Measurements from ENCODE around the gene ITIH3. TPM values are rescaled to one million over a fixed set of nuclear protein-coding genes. Genes with fewer than 3 reads are reported as not detected.
A peak's percentile ranks its signal among the peaks of the same experiment; 100 is the strongest.

ITIH3 gene
- total RNA-seq, 2 experiments from 2014 or later, result not detected

GRCh38 chr3:52792413-52792812 lies 2.2 kb upstream of the ITIH3 start:
- Mint-ChIP-seq H3K27me3 (ENCODE audit: low read depth) (no peaks in the 10 kb centered on the region), H3K4me3 (no peak overlapping the region), H3K9me3 (no peaks in the 10 kb centered on the region), H3K4me1 (ENCODE audit: low read depth) (no peaks in the 10 kb centered on the region), H3K27ac (no peak overlapping the region), H3K36me3 (ENCODE audit: low read depth) (no peaks in the 10 kb centered on the region)
- DNase-seq, result no peak
- intact Hi-C loops (cut with micrococcal nuclease), result no loop called here
- CTCF ChIA-PET, result no interaction called here

- Mint-ChIP-seq H3K4me1 (ENCODE audit: low read depth) (no peaks in the 10 kb centered on the region), H3K9me3 (no peaks in the 10 kb centered on the region), H3K27ac (no peak overlapping the region), H3K27me3 (ENCODE audit: low read depth) (no peaks in the 10 kb centered on the region), H3K36me3 (ENCODE audit: low read depth) (no peaks in the 10 kb centered on the region), H3K4me3 (no peak overlapping the region)
- CTCF ChIA-PET, result interaction anchor here (0.7 kb wide), 1 partner anchor 381 kb away, joined by 3 read pairs; no protein-coding TSS in a partner anchor
- intact Hi-C loops (cut with micrococcal nuclease), result no loop called here
- no peak for DNase-seq
Observed at GRCh38 chr3:52792961-52793695, 1.5 kb upstream of the ITIH3 start.

GRCh38 chr3:52793702-52794611 lies 639 bp upstream of the ITIH3 start:
- Mint-ChIP-seq H3K4me1 (ENCODE audit: low read depth) (no peaks in the 10 kb centered on the region), H3K27me3 (ENCODE audit: low read depth) (no peaks in the 10 kb centered on the region), H3K36me3 (ENCODE audit: low read depth) (no peaks in the 10 kb centered on the region), H3K27ac (no peak overlapping the region), H3K9me3 (no peaks in the 10 kb centered on the region), H3K4me3 (no peak overlapping the region)
- CTCF ChIA-PET, result interaction anchor here (0.5 to 0.7 kb wide), 2 partner anchors 39 to 382 kb away, joined by 3 to 4 read pairs; no protein-coding TSS in a partner anchor
- intact Hi-C loops (cut with micrococcal nuclease), result no loop called here
- no peak for DNase-seq

- intact Hi-C loops (cut with micrococcal nuclease), result no loop called here
- DNase-seq, result no peak
- no peaks in the 10 kb centered on the region for H3K4me1 Mint-ChIP-seq (ENCODE audit: low read depth)
- no peaks in the 10 kb centered on the region for H3K9me3 Mint-ChIP-seq
- H3K36me3 Mint-ChIP-seq (ENCODE audit: low read depth), result no peaks in the 10 kb centered on the region
- no peaks in the 10 kb centered on the region for H3K27me3 Mint-ChIP-seq (ENCODE audit: low read depth)
- H3K4me3 Mint-ChIP-seq, result no peak overlapping the region
- CTCF ChIA-PET, result no interaction called here
- H3K27ac Mint-ChIP-seq, result no peak overlapping the region
Observed at GRCh38 chr3:52795298-52795900, 803 bp downstream of the ITIH3 start.

- no peaks in the 10 kb centered on the region for H3K36me3 Mint-ChIP-seq (ENCODE audit: low read depth)
- no peaks in the 10 kb centered on the region for H3K9me3 Mint-ChIP-seq
- H3K4me1 Mint-ChIP-seq (ENCODE audit: low read depth), result no peaks in the 10 kb centered on the region
- no peak overlapping the region for H3K27ac Mint-ChIP-seq
- intact Hi-C loops (cut with micrococcal nuclease), result no loop called here
- no peak overlapping the region for H3K4me3 Mint-ChIP-seq
- no peaks in the 10 kb centered on the region for H3K27me3 Mint-ChIP-seq (ENCODE audit: low read depth)
- DNase-seq, result no peak
- CTCF ChIA-PET, result no interaction called here
Observed at GRCh38 chr3:52796411-52796810, 1.8 kb downstream of the ITIH3 start.

- Mint-ChIP-seq H3K27ac (no peak overlapping the region), H3K4me1 (ENCODE audit: low read depth) (no peaks in the 10 kb centered on the region), H3K36me3 (ENCODE audit: low read depth) (no peaks in the 10 kb centered on the region), H3K9me3 (no peaks in the 10 kb centered on the region), H3K4me3 (no peak overlapping the region), H3K27me3 (ENCODE audit: low read depth) (no peaks in the 10 kb centered on the region)
- intact Hi-C loops (cut with micrococcal nuclease), result no loop called here
- no peak for DNase-seq
- CTCF ChIA-PET, result interaction anchor here (0.7 to 1.3 kb wide), 8 partner anchors 10 to 186 kb away, joined by 3 to 6 read pairs (median 3); no protein-coding TSS in a partner anchor
Observed at GRCh38 chr3:52798376-52798977, 3.9 kb downstream of the ITIH3 start.

GRCh38 chr3:52798978-52799476 lies 4.4 kb downstream of the ITIH3 start:
- DNase-seq, result peak; percentile 36
- Mint-ChIP-seq H3K27me3 (ENCODE audit: low read depth) (no peaks in the 10 kb centered on the region), H3K4me1 (ENCODE audit: low read depth) (no peaks in the 10 kb centered on the region), H3K27ac (no peak overlapping the region), H3K4me3 (no peak overlapping the region), H3K9me3 (no peaks in the 10 kb centered on the region), H3K36me3 (ENCODE audit: low read depth) (no peaks in the 10 kb centered on the region)
- intact Hi-C loops (cut with micrococcal nuclease), result no loop called here
- CTCF ChIA-PET, result interaction anchor here (0.7 to 1.3 kb wide), 7 partner anchors 10 to 186 kb away, joined by 3 to 6 read pairs (median 3); no protein-coding TSS in a partner anchor

- H3K9me3 Mint-ChIP-seq, result no peaks in the 10 kb centered on the region
- no peaks in the 10 kb centered on the region for H3K4me1 Mint-ChIP-seq (ENCODE audit: low read depth)
- H3K36me3 Mint-ChIP-seq (ENCODE audit: low read depth), result no peaks in the 10 kb centered on the region
- CTCF ChIA-PET, result interaction anchor here (0.6 kb wide), 1 partner anchor 21 kb away, joined by 3 read pairs; no protein-coding TSS in a partner anchor
- no peaks in the 10 kb centered on the region for H3K27me3 Mint-ChIP-seq (ENCODE audit: low read depth)
- no peak overlapping the region for H3K4me3 Mint-ChIP-seq
- no peak for DNase-seq
- intact Hi-C loops (cut with micrococcal nuclease), result no loop called here
- no peak overlapping the region for H3K27ac Mint-ChIP-seq
Observed at GRCh38 chr3:52800079-52800478, 5.5 kb downstream of the ITIH3 start.

- DNase-seq, result no peak
Observed at GRCh38 chr3:52801839-52802238, 7.2 kb downstream of the ITIH3 start.

GRCh38 chr3:52805270-52806039 lies 10.9 kb downstream of the ITIH3 start:
- Mint-ChIP-seq H3K27me3 (ENCODE audit: low read depth) (no peaks in the 10 kb centered on the region), H3K9me3 (no peaks in the 10 kb centered on the region), H3K36me3 (ENCODE audit: low read depth) (no peaks in the 10 kb centered on the region), H3K4me3 (no peak overlapping the region), H3K27ac (no peak overlapping the region), H3K4me1 (ENCODE audit: low read depth) (peaks cover 4% of the 10 kb centered on the region)
- no peak for DNase-seq
- CTCF ChIA-PET, result no interaction called here
- intact Hi-C loops (cut with micrococcal nuclease), result no loop called here

More at GRCh38 chr3:52801839-52802238, 7.2 kb downstream of the ITIH3 start:
- Mint-ChIP-seq H3K27me3 (ENCODE audit: low read depth) (no peaks in the 10 kb centered on the region), H3K27ac (no peak overlapping the region), H3K36me3 (ENCODE audit: low read depth) (no peaks in the 10 kb centered on the region), H3K4me1 (ENCODE audit: low read depth) (no peaks in the 10 kb centered on the region), H3K4me3 (no peak overlapping the region), H3K9me3 (no peaks in the 10 kb centered on the region)
- intact Hi-C loops (cut with micrococcal nuclease), result no loop called here
- CTCF ChIA-PET, result interaction anchor here (0.6 kb wide), 1 partner anchor 47 kb away, joined by 3 read pairs; no protein-coding TSS in a partner anchor

GRCh38 chr3:52809149-52809548 lies 14.6 kb downstream of the ITIH3 start:
- CTCF ChIA-PET, result interaction anchor here (0.6 to 0.8 kb wide), 2 partner anchors 11 to 445 kb away, joined by 3 to 4 read pairs; no protein-coding TSS in a partner anchor
- H3K27ac Mint-ChIP-seq, result no peak overlapping the region
- no peak for DNase-seq

More at GRCh38 chr3:52809149-52809548, 14.6 kb downstream of the ITIH3 start:
- H3K9me3 Mint-ChIP-seq, result no peaks in the 10 kb centered on the region
- H3K27me3 Mint-ChIP-seq (ENCODE audit: low read depth), result no peaks in the 10 kb centered on the region
- no peak overlapping the region for H3K4me3 Mint-ChIP-seq
- H3K36me3 Mint-ChIP-seq (ENCODE audit: low read depth), result no peaks in the 10 kb centered on the region
- peaks cover 4% of the 10 kb centered on the region for H3K4me1 Mint-ChIP-seq (ENCODE audit: low read depth)
- intact Hi-C loops (cut with micrococcal nuclease), result no loop called here

Data from activated naive CD4-positive, alpha-beta T cell treated with anti-CD3 and anti-CD28 coated beads for 36 hours (primary cell).